HepG2 (cell line): ENCODE measurements around the gene NT5C3B. TPM values are rescaled to one million over a fixed set of nuclear protein-coding genes. Genes with fewer than 3 reads are reported as not detected.

ENCODE experiments used
- ATF4 ChIP-seq, 2 experiments: fragments of 450-650 bp in 1 of 2; sonication (generic) in 1 of 2; formaldehyde crosslinking; IDR thresholded peaks; 2 replicates each; pipeline versions ENCODE4 v1.5.0 to v1.8.0; 2020 to 2022; ENCODE audit warnings: mild to moderate bottlenecking in 1 of 2, missing genetic modification reagents in 1 of 2
- BORCS8-MEF2B ChIP-seq: sonication (generic); formaldehyde crosslinking; IDR thresholded peaks from 2 replicates; pipeline ENCODE4 v1.8.0; 2022; ENCODE audit warnings: mild to moderate bottlenecking, missing genetic modification reagents
- CBFB ChIP-seq: sonication (generic); formaldehyde crosslinking; IDR thresholded peaks from 2 replicates; pipeline ENCODE4 v1.4.0; 2020; ENCODE audit warnings: missing genetic modification reagents
- CCAR2 ChIP-seq: fragments of 200-400 bp; formaldehyde crosslinking; optimal IDR thresholded peaks from 2 replicates; pipeline ENCODE3; 2018; ENCODE audit warnings: low read depth, mild to moderate bottlenecking, low read length, moderate library complexity
- ESRRA ChIP-seq: sonication (generic); formaldehyde crosslinking; IDR thresholded peaks from 2 replicates; pipeline ENCODE4 v1.5.1; 2020; ENCODE audit warnings: mild to moderate bottlenecking, low read depth, missing genetic modification reagents
- FOXK1 ChIP-seq: sonication (generic); formaldehyde crosslinking; IDR thresholded peaks from 2 replicates; pipeline ENCODE4 v1.4.0; 2020; ENCODE audit warnings: low read depth, missing genetic modification reagents, borderline replicate concordance
- GLI4 ChIP-seq: sonication (generic); formaldehyde crosslinking; IDR thresholded peaks from 2 replicates; pipeline ENCODE4 v1.5.1; 2020; ENCODE audit warnings: missing genetic modification reagents, mild to moderate bottlenecking, moderate library complexity, borderline replicate concordance
- HNF4A ChIP-seq: sonication (generic); formaldehyde crosslinking; IDR thresholded peaks from 2 replicates; pipeline ENCODE4 v1.4.0; 2020; ENCODE audit warnings: missing genetic modification reagents
- HOXA5 ChIP-seq: sonication (generic); formaldehyde crosslinking; IDR thresholded peaks from 2 replicates; pipeline ENCODE4 v1.4.0; 2020; ENCODE audit warnings: missing genetic modification reagents
- HOXD1 ChIP-seq: sonication (generic); formaldehyde crosslinking; IDR thresholded peaks from 2 replicates; pipeline ENCODE4 v1.5.0; 2020; ENCODE audit warnings: missing genetic modification reagents
- MAFF ChIP-seq: IDR thresholded peaks from 2 replicates; pipeline ENCODE4 v1.6.1; 2011; ENCODE audit warnings: low read depth, low read length, improper control_type of control experiment
- MBD4 ChIP-seq: IDR thresholded peaks from 2 replicates; pipeline ENCODE4 v1.6.1; 2012; ENCODE audit warnings: low read length, inconsistent platforms, borderline replicate concordance
- MED13 ChIP-seq: sonication (generic); formaldehyde crosslinking; IDR thresholded peaks from 2 replicates; pipeline ENCODE4 v1.5.0; 2020; ENCODE audit warnings: missing genetic modification reagents
- MTA1 ChIP-seq: sonication (generic); formaldehyde crosslinking; IDR thresholded peaks from 2 replicates; pipeline ENCODE4 v1.4.0; 2020; ENCODE audit warnings: missing genetic modification reagents, mild to moderate bottlenecking, borderline replicate concordance
- PHF8 ChIP-seq: sonication (generic); formaldehyde crosslinking; IDR thresholded peaks from 2 replicates; pipeline ENCODE4 v1.5.0; 2020; ENCODE audit warnings: missing genetic modification reagents
- PITX1 ChIP-seq: sonication (generic); formaldehyde crosslinking; IDR thresholded peaks from 2 replicates; pipeline ENCODE4 v1.5.1; 2020; ENCODE audit warnings: mild to moderate bottlenecking, missing genetic modification reagents
- PRPF4 ChIP-seq: fragments of 200-400 bp; formaldehyde crosslinking; IDR thresholded peaks from 2 replicates; pipeline ENCODE4 v1.6.1; 2016; ENCODE audit warnings: low read length, low read depth; ENCODE audit not compliant: poor library complexity, severe bottlenecking
- RBM22 ChIP-seq: fragments of 200-400 bp; formaldehyde crosslinking; optimal IDR thresholded peaks from 2 replicates; pipeline ENCODE3; 2017; ENCODE audit warnings: mild to moderate bottlenecking, low read length, moderate library complexity
- SALL2 ChIP-seq: sonication (generic); formaldehyde crosslinking; IDR thresholded peaks from 2 replicates; pipeline ENCODE4 v1.8.1; 2023; ENCODE audit warnings: mild to moderate bottlenecking, missing genetic modification reagents, inconsistent platforms
- SIN3A ChIP-seq: IDR thresholded peaks from 2 replicates; pipeline ENCODE4 v1.6.1; 2011; ENCODE audit warnings: low read depth, mild to moderate bottlenecking, control low read depth, low read length, borderline replicate concordance
- SNAI1 ChIP-seq: sonication (generic); formaldehyde crosslinking; IDR thresholded peaks from 2 replicates; pipeline ENCODE4 v1.5.0; 2020; ENCODE audit warnings: mild to moderate bottlenecking, missing genetic modification reagents, borderline replicate concordance
- YEATS2 ChIP-seq: sonication (generic); formaldehyde crosslinking; IDR thresholded peaks from 2 replicates; pipeline ENCODE4 v1.4.0; 2020; ENCODE audit warnings: missing genetic modification reagents, borderline replicate concordance
- ZEB1 ChIP-seq: IDR thresholded peaks from 2 replicates; pipeline ENCODE4 v1.6.1; 2012; ENCODE audit warnings: mild to moderate bottlenecking, low read depth, inconsistent platforms; ENCODE audit not compliant: insufficient replicate concordance
- ZNF883 ChIP-seq: sonication (generic); formaldehyde crosslinking; IDR thresholded peaks from 2 replicates; pipeline ENCODE4 v1.5.1; 2020; ENCODE audit warnings: mild to moderate bottlenecking, missing genetic modification reagents; ENCODE audit errors: not compliant biosample characterization
- polyA plus RNA-seq, 8 experiments: library from polyadenylated mRNA; depleted of rRNA in 3 of 8; stranded (reverse) in 7 of 8; unstranded in 1 of 8; fragments of >200 nt; fragmentation: Illumina TruSeq in 4 of 8; extraction: Trizol in 4 of 8; gene quantifications; 2 replicates each; pipeline versions ENCODE4 v1.2.1 to v1.2.3, GENCODE V29; 2011 to 2016; ENCODE audit warnings: low read depth in 4 of 8, missing spikeins in 1 of 8, mixed read lengths in 1 of 8; ENCODE audit not compliant: insufficient read depth in 1 of 8
- total RNA-seq, 5 experiments: library from RNA; depleted of rRNA; stranded (reverse); fragments of >200 nt; fragmentation: Illumina TruSeq; extraction: Trizol; gene quantifications; 2 replicates each; pipeline ENCODE4 v1.2.3, GENCODE V29; 2016; ENCODE audit warnings: low read depth in 1 of 5
- TF ChIP-seq, protein P1 (sequence below): IDR thresholded peaks from 2 replicates; pipeline ENCODE4 v1.6.1; 2016; ENCODE audit warnings: missing genetic modification reagents, missing compliant biosample characterization
- TF ChIP-seq, protein P2 (sequence below): sonication (generic); formaldehyde crosslinking; IDR thresholded peaks from 2 replicates; pipeline ENCODE4 v1.4.0; 2020; ENCODE audit warnings: missing genetic modification reagents, low read depth, mild to moderate bottlenecking, borderline replicate concordance
- TF ChIP-seq, protein P3 (sequence below): sonication (generic); formaldehyde crosslinking; IDR thresholded peaks from 2 replicates; pipeline ENCODE4 v1.5.1; 2020; ENCODE audit warnings: mild to moderate bottlenecking, moderate library complexity, missing genetic modification reagents

The NT5C3B gene
- total and polyA plus RNA-seq, 2 of the 13 experiments (the other 11 are each of a cell fraction or from before 2014, with no cell fraction given): 104 to 126 TPM

GRCh38 chr17:41793784-41794539 lies 42.1 kb downstream of the NT5C3B start (continued):
- peak in 1 of 2 experiments; percentile 58; a peak in 2 of 4 replicates for TF ChIP-seq ATF4 (CRISPR knock-in tag; IDR thresholded peaks at IDR 0.05)
- TF ChIP-seq, protein P1, sequence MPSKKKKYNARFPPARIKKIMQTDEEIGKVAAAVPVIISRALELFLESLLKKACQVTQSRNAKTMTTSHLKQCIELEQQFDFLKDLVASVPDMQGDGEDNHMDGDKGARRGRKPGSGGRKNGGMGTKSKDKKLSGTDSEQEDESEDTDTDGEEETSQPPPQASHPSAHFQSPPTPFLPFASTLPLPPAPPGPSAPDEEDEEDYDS (CRISPR knock-in tag): no peak
- peak; percentile 13; the same call in 1 of the 2 replicates for TF ChIP-seq ESRRA (CRISPR knock-in tag)
- TF ChIP-seq HOXA5 (CRISPR knock-in tag): 0 out of 2 replicates have a peak, but pooled peaks have one; percentile 9
- TF ChIP-seq MAFF: no peak
- TF ChIP-seq MTA1 (CRISPR knock-in tag): 0 out of 2 replicates have a peak, but pooled peaks have one; percentile 16
- 0 out of 2 replicates have a peak, but pooled peaks have one; percentile 1 for TF ChIP-seq SIN3A
- TF ChIP-seq CCAR2: no peak
- TF ChIP-seq HOXD1 (CRISPR knock-in tag): no peak
- no peak for TF ChIP-seq ZNF883
- TF ChIP-seq ZEB1: peak; percentile 21
- TF ChIP-seq, protein P2, sequence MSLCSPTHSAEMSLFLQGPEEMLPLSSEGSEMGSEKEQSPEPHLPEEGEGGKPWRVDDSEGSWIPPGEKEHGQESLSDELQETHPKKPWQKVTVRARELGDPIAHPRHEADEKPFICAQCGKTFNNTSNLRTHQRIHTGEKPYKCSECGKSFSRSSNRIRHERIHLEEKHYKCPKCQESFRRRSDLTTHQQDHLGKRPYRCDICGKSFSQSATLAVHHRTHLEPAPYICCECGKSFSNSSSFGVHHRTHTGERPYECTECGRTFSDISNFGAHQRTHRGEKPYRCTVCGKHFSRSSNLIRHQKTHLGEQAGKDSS: no peak
- no peak for TF ChIP-seq CBFB (CRISPR knock-in tag)
- TF ChIP-seq, protein P3, sequence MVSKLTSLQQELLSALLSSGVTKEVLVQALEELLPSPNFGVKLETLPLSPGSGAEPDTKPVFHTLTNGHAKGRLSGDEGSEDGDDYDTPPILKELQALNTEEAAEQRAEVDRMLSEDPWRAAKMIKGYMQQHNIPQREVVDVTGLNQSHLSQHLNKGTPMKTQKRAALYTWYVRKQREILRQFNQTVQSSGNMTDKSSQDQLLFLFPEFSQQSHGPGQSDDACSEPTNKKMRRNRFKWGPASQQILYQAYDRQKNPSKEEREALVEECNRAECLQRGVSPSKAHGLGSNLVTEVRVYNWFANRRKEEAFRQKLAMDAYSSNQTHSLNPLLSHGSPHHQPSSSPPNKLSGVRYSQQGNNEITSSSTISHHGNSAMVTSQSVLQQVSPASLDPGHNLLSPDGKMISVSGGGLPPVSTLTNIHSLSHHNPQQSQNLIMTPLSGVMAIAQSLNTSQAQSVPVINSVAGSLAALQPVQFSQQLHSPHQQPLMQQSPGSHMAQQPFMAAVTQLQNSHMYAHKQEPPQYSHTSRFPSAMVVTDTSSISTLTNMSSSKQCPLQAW (CRISPR knock-in tag): 0 out of 2 replicates have a peak, but pooled peaks have one; percentile 13
- no peak for TF ChIP-seq MBD4
- TF ChIP-seq HNF4A (CRISPR knock-in tag): peak; percentile 80
- TF ChIP-seq RBM22: no peak
- TF ChIP-seq SNAI1 (CRISPR knock-in tag): no peak
- TF ChIP-seq PHF8: no peak
- no peak for TF ChIP-seq PRPF4
- no peak for TF ChIP-seq YEATS2 (CRISPR knock-in tag)
- no peak for TF ChIP-seq GLI4 (CRISPR knock-in tag)
- TF ChIP-seq SALL2 (CRISPR knock-in tag): 0 out of 2 replicates have a peak, but pooled peaks have one; percentile 8
- TF ChIP-seq PITX1 (CRISPR knock-in tag): peak; percentile 65; the same call in 1 of the 2 replicates
- 0 out of 2 replicates have a peak, but pooled peaks have one; percentile 26 for TF ChIP-seq MED13
- TF ChIP-seq BORCS8-MEF2B: no peak
- no peak for TF ChIP-seq FOXK1 (CRISPR knock-in tag)
